Left lobe of liver (tissue), 2 donors: Measurements from ENCODE around the gene RAB40C. TPM values are rescaled to one million over a fixed set of nuclear protein-coding genes. Genes with fewer than 3 reads are reported as not detected.

Experiments used
- ATAC-seq: fragments of 200-7000 bp; cut with Tn5 transposase; one replicate; pipeline ENCODE4 v1.9.1; 2020; ENCODE audit warnings: mild to moderate bottlenecking, moderate library complexity
- DNase-seq: peaks from one replicate; pipeline ENCODE4 v3.0.0-alpha.2; 2020; ENCODE audit warnings: low spot score
- total RNA-seq: library from RNA; stranded (reverse); gene quantifications from one replicate; pipeline ENCODE4 v1.2.1, GENCODE V29; 2021
- donor health status: DM: no; HTN: no; CAD: no; lungs with moderate emphysema.
- donor health status: DM: no; HTN: yes; CAD: no.

The RAB40C gene
- total RNA-seq, 1 donor from 2014 or later, result 15.5 TPM

- DNase-seq (peak; percentile 82), ATAC-seq (peak; percentile 79)
Measured at GRCh38 chr16:660459-661183, 70.8 kb downstream of the RAB40C start.

DNA sequence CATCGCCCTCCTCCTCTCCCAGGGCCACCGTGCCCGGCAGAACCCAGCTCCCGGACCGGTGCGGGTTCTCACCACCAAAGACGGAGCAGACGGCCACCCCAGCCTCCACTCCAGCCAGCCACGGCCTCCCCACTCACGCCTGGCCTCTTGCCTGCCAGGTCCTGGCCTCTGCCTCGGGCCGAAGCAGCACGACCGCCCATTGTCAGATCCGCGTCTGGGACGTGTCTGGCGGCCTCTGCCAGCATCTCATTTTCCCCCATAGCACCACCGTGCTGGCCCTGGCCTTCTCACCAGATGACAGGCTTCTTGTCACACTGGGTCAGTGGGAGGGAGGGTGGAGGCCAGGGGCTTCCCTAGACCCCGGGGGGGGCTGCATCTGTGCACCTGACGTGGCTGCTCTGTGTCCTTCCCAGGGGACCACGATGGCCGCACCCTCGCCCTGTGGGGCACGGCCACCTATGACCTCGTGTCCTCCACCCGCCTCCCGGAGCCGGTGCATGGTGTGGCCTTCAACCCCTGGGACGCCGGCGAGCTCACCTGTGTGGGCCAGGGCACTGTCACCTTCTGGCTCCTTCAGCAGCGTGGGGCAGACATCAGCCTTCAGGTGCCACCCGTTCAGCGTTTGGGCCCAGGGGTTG lies 71.4 kb downstream of the RAB40C start:
- DNase-seq, result no peak

DNA sequence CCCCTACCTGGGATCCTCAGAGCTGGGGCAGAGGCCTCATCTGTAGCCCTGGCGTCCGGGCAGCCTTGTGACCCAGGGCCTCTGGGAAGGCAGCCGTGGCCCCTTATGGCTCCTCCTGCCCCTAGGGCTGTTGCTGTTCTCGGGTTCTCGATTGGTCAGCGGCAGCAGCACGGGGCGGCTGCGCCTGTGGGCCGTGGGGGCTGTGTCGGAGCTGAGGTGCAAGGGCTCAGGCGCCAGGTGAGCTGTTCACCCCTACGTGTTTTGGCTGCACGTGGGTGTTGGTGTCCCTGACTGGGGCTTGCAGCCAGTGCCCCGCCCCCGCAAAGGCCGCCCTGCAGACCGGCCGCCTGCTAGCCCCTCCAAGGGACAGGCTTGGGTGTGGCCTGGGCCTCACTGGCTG lies 72.2 kb downstream of the RAB40C start:
- DNase-seq, result no peak
- ATAC-seq, result no peak

More for the DNA sequence above, 71.4 kb downstream of the RAB40C start:
- ATAC-seq, result peak; percentile 52

DNA sequence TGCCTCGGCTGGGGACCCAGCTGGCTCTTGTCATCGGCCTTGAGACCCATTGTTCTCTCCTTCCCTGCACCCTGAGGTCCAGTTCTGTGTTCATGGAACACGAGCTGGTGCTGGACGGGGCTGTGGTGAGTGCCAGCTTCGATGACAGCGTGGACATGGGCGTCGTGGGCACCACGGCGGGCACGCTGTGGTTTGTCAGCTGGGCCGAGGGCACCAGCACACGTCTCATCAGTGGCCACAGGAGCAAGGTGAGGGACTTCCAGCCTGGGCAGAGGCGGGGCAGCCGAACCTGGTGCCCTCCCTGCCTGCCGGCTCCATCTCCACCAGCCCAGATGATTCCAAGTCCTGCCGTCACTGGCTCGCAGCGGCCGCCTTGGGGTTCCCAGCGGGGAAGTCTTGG lies 72.7 kb downstream of the RAB40C start:
- DNase-seq, result no peak
- ATAC-seq, result no peak

DNA sequence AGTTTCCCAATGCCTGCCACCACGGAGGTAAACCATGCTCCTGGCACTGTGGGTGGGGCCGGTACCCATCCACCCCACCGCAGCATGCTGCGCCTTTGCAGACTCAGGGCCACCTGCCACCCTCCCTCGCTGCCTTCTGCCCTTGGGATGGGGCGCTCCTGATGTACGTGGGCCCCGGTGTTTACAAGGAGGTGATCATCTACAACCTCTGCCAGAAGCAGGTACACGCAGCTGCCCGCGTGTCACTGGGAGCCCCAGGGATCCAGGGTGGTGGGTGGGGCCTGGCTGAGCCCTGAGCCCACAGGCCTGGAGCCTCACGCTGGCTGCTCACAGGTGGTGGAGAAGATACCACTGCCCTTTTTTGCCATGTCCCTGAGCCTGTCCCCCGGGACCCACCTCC lies 76.7 kb downstream of the RAB40C start:
- no peak for ATAC-seq
- DNase-seq, result no peak

DNA sequence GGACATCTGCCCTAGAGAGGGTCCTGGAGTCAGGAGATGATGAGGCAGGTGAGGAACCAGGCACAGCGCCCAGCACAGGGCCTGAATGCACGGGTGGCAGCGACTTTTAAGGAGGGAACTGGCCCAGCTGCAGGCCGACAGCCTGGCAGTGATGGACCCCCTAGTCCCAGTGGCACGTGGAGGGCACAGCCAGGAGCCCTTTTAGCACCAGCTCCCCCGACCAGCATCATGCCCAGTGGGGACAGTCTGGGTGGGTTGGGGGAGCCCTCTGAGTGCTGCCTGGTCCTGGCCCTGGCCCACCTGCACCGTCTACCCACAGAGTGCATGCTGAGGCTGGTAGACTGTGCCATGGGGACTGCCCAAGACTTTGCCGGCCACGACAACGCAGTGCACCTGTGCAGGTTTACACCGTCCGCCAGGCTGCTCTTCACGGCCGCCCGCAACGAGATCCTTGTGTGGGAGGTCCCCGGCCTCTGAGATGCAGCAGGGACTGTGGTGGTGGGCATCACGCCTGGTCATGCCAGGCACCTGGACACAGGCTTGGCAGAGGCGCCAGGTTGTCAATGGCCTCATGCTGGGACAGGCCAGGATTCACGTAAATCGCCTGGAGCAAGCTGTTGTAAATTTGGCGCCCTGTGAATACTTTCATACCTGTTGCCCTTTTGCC lies 77.4 kb downstream of the RAB40C start:
- no peak for DNase-seq
- ATAC-seq, result no peak

- DNase-seq (peak; percentile 93), ATAC-seq (peak; percentile 95)
Measured at GRCh38 chr16:667780-668518, 78.1 kb downstream of the RAB40C start, which contains the start of gene RHOT2. Gene RHOT2, plus strand, starts transcription at chr16:668132. Its CDS starts 68 bp downstream, at chr16:668200.

DNA sequence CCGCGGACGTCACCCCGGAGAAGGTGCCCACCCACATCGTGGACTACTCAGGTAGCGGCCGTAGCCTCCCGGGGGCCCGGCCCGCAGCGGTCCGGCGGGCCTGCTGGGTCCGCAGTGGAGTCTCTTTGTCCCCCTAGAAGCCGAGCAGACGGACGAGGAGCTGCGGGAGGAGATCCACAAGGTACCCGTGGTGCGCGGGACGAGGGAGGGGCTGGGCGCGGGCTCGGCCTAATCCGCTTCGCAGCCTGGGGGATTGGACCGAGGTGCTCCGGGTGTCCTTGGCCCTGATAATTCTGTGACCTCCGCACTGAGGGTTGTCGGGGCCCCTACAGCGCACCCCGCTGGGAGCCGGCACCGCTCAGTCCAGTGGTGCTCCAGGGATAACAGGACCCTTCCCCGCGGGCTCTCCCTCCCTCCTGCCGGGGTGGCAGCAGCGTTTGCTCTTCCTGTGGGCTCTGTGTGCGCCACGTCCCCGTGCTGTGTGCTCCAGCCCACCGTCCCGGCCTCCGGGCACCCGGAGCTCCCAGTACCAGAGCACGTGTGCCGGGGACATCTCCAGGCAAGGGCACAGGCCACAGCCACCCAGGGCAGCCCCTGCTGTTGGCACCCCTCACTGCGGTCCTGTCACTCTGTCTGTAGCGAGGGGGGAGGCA lies 78.8 kb downstream of the RAB40C start:
- DNase-seq (no peak), ATAC-seq (peak; percentile 3)

GRCh38 chr16:669666-670065 lies 79.8 kb downstream of the RAB40C start:
- ATAC-seq (no peak), DNase-seq (no peak)

GRCh38 chr16:670485-671352 lies 80.9 kb downstream of the RAB40C start:
- no peak for DNase-seq
- ATAC-seq, result no peak

DNA sequence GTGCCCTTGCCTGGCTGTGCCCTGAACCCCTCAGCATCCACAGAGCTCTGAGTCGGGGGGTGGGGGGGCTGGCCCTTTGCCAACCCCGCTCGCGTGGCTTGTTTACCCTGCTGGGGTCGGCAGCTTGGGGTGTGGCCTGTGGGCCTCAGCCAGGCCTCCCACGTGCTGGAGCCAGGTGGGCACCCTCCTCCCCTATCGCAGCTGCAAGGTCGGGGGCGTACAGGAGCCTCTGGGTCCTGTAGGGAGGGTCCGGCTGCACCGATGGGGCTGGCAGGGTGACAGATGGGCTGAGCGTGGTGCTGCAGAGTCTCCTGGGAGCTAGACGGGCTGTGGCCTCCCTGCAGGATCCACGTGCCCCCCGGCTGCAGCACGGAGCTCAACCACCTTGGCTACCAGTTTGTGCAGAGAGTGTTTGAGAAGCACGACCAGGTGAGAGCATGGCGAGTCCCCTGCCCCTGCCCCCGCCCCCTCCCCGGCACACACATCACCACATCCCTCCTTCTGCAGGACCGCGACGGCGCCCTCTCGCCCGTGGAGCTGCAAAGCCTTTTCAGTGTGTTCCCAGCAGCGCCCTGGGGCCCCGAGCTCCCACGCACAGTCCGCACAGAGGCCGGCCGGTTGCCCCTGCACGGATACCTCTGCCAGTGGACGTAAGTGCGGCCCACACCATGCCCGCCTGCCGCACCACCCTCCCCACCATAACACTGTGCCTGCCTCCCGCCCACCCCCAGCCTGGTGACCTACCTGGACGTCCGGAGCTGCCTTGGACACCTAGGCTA lies 81.7 kb downstream of the RAB40C start:
- no peak for ATAC-seq
- DNase-seq, result no peak

- ATAC-seq, result no peak
- DNase-seq, result no peak
Measured at GRCh38 chr16:672371-672770, 82.5 kb downstream of the RAB40C start.

DNA sequence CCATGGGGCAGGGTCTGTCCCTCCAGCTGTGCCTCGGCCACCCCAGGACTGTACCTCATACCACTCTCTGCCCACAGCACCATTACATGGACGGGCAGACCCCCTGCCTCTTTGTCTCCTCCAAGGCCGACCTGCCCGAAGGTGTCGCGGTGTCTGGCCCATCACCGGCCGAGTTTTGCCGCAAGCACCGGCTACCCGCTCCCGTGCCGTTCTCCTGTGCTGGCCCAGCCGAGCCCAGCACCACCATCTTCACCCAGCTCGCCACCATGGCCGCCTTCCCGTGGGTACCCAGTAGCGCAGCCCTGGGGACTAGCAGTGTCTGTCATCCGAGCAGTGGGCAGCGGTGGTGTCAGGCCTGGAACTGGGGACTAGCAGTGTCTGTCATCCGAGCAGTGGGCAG lies 83.0 kb downstream of the RAB40C start:
- no peak for DNase-seq
- no peak for ATAC-seq

- DNase-seq, result no peak
- ATAC-seq, result no peak
Measured at GRCh38 chr16:673399-673991, 83.6 kb downstream of the RAB40C start.

DNA sequence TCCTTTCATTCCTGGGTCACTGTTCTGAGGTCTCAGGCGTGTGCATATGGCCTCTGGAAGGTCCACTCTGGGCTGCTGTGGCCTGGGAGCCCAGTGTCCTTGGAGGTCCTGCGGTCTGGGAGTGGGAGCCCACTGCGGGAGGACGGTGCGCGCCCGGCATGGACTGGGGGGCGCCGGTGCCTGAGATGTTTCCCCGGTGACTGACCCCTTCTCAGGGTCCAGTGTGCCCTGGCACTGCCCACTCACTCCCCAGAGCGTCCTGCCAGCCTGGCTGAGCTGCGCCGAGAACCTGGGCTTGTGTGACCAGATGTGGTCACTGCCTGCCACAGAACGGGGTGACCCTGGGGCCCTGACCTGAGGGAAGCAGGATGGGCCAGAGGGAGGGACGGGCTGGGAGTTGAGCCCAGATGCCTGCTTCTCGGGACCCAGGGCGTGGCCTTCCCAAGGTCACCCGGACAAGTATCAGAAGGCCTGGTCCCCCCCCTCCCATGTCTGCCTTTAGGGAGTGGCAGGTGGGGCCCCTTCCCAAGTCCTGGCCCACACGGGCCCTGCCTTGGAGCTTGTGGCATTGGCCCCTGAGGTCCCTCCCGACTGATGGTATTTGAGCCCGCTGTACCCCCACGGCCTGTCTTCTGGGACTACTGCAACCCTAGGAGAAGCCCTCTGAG lies 84.5 kb downstream of the RAB40C start:
- DNase-seq, result no peak
- no peak for ATAC-seq

DNA sequence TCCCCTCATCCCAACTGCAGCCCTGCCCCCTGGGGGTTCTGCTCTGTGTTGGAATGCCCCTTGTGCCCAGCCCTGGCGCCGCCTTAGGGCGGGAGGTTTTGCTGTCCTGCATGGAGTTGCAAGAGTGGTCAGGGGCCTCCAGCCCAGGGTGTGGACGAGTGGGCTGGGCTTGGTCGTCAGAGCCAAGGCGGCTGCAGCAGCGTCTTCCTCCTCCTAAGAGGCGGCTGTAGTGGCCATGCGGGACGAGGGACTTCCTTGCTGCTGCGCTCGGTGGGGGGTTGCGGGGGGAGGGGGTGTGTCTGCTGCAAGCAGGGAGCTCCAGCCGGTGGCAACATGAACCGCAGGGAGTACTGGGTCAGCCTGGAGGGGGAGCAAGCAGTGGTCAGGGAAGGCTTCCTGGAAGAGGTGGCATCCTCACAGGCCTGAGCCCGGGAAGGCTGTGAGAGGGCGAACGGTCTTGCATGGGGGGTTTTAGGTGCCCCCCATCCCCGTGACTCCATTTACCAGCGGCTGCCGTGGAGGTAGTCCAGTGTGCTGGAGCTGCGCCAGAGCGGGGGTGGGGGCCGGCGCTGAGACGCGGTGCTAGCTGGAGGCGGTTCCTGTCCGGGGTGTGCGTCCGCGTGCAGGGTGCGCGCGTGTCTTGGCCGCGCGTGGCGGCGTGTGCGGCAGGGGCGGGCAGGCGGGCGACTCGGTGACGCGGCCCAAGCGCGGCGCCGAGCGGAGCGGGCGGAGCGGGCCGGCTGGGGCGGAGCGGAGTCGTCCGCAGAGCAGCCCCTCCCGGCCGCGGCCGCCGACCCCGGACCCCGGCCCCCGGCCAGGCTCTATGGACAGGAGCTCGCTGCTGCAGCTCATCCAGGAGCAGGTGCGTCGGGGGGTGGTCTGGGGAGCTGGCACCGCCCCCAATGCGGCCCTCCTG lies 85.4 kb downstream of the RAB40C start, which contains the start of gene RHBDL1:
TSS of gene RHBDL1 (plus strand) at position 704 of the 916 bp plus-strand sequence. CDS start at position 824, 120 bp downstream.
- ATAC-seq (no peak), DNase-seq (no peak)
